ENCODE results near the gene IGSF6.

IGSF6 gene

DNA sequence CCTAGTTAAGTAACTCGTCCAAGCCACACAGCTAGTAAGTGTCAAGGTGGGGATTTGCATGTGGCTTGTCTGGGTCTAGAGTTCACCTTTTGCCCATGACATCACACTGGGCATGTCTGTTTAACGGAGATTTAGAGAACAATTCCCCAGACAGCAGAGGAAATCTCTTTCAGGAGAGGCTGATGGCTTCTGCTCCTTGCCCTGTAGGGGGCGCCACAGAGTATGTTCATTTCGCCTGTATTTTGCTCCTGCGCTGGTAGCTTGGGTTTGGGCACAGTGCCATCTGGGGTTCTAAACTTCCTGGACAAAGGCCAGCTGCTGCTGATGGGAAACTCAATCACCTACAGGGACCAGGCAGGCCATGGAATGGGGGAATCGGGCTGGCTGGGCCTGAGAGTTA is 31.8 kb upstream of the IGSF6 start:
- TF ChIP-seq, protein P1, sequence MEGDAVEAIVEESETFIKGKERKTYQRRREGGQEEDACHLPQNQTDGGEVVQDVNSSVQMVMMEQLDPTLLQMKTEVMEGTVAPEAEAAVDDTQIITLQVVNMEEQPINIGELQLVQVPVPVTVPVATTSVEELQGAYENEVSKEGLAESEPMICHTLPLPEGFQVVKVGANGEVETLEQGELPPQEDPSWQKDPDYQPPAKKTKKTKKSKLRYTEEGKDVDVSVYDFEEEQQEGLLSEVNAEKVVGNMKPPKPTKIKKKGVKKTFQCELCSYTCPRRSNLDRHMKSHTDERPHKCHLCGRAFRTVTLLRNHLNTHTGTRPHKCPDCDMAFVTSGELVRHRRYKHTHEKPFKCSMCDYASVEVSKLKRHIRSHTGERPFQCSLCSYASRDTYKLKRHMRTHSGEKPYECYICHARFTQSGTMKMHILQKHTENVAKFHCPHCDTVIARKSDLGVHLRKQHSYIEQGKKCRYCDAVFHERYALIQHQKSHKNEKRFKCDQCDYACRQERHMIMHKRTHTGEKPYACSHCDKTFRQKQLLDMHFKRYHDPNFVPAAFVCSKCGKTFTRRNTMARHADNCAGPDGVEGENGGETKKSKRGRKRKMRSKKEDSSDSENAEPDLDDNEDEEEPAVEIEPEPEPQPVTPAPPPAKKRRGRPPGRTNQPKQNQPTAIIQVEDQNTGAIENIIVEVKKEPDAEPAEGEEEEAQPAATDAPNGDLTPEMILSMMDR (IDR thresholded peaks at IDR 0.05), result peak; percentile 54

DNA sequence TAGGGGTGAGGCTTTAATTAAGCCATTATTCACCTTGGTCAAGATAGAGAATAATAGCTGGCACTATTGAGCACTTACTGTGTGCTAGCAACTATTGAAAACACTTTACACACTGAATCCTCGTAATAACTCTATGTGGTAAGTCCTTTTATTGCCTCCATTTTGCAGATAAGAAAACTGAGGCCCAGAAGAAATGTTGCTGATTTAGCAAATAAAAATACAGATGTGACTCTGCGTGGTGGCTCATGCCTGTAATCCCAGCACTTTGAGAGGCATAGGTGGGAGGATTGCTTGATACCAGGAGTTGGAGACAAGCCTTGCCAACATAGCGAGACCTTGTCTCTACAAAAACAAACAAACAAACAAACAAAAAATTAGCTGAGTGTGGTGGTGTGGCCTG is 30.8 kb upstream of the IGSF6 start:
- TF ChIP-seq, protein P1 (IDR thresholded peaks at IDR 0.05), result no peak

DNA sequence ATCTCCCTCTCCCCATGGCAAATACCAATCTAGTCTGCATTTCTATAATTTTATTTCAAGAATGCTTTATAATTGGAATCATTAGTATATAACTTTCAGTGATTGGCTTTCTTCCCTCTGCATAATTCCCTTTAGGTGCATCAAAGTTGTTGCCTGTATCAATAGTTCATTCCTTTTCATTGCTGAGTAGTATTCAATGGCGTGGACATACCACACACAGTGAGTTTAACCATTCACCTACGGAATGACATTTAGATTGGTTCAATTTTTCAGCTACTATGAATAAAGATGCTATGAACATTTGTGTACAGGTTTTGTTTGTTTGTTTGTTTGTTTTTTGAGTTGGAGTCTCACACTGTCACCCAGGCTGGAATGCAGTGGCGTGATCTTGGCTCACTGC is 21.1 kb upstream of the IGSF6 start:
- TF ChIP-seq, protein P1 (IDR thresholded peaks at IDR 0.05), result no peak

DNA sequence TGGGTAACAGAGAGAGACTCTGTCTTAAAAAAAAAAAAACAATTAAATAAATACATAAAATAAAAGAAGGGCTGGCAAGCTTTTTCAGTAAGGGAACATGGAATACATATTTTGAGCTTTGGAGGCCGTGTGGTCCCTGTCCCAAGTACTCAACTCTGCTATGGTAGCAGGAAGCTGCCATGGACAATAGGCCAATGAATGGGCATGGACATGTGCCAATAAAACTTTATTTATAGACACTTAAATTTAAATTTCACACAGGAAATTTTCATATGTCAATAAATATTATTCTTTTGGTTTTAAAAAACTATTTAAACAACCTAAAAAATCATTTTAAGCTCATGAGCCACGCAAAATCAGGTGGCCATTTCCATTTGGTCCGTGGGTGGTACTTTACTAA is 15.2 kb upstream of the IGSF6 start:
- TF ChIP-seq, protein P1 (IDR thresholded peaks at IDR 0.05), result no peak

DNA sequence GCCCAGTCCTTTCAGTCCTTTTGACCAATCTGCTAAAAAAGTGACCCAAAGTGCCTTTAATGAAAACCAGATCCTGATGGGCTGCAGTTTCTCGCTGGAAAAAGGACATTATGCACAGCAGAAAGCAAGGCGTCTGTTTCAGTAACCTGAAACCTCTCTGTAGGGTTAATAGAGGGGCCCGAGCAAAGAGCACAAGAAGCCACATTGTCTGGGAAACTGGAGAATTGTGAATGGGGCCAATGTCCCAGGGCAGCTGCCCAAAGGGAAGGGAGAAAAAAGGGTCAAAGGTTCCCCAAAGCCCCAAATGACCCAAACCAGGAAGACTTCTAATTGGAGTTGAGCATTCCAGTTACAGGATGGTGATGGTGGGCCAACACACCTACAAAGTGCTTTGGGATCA is 14.4 kb upstream of the IGSF6 start:
- TF ChIP-seq, protein P1 (IDR thresholded peaks at IDR 0.05), result no peak

DNA sequence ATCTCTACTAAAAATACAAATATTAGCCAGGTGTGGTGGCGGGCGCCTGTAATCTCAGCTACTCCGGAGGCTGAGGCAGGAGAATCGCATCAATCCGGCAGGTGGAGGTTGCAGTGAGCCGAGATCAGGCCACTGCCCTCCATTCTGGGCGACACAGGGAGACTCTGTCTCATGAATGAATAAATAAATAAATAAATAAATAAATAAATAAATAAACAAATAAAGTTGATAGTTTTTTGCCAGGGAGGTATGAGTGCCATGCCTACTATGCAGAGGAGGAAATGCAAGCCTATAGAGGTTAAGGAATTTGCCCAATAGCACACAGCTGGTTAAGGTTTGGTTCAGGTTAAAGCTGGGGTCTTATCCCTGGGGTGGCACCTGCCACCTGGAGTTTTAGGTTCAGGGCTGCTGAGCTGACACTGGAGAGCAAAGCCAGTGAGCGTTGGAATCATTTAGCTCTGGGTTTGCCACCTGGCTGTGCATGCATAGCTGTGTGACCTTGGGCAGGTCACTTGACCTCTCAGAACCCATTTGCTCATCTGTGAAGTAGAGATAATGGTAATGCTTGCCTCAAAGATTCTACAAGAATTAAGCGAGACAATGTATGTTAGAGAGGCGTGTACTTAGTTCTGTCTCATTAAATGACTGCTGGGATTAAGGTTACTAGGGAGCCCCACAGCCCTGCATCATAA is 12.5 kb upstream of the IGSF6 start:
- TF ChIP-seq, protein P1 (IDR thresholded peaks at IDR 0.05), result no peak

DNA sequence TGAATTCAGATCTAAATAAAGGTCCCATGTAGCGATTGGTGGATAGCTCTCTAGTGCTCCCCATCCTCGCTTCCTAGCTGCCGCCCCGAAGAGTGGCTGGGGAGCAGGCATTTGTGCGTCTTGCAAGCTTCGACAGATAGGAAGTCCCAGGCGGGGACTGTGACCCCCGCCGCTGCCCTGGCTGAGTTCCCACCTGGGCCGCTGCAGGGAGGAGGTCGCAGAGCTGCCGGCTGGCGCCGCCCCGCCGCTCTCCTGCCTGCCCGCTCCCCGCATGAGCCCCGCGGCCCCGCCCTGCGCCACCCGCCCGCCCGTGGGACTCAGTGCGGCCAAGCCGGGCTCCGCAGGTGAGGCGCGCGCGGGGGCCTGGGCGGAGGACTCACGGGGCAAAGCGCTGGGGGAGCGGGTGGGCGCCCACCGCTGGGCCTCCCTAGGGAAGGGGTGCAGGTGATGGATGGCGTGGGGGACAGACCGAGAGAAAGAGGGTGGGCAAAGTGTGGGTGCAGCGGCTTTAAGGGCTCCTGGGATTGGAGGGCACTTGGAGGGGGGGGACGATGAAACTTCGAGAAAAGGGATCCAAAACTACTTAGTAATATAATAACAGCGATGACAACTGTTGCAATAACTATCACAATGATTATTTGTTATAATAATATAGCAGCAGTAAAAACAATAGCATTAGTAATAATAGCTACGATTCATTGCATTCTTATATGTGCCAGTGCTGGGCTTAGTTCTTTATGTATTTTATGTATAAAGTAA is 11.7 kb upstream of the IGSF6 start, which contains the start of gene OTOA:
Gene OTOA (plus strand): TSS at position 80 of the 759 bp plus-strand sequence. CDS start 14,547 bp downstream, outside the sequence.
- TF ChIP-seq, protein P1 (IDR thresholded peaks at IDR 0.05), result no peak

All from LNCAP (cell line).